Measurements from ENCODE around the gene NIBAN1. TPM values are rescaled to one million over a fixed set of nuclear protein-coding genes. Genes with fewer than 3 reads are reported as not detected.
A peak's percentile ranks its signal among the peaks of the same experiment; 100 is the strongest.

Gene NIBAN1
- total RNA-seq, 1 experiment from 2014 or later: 5.9 TPM

DNA sequence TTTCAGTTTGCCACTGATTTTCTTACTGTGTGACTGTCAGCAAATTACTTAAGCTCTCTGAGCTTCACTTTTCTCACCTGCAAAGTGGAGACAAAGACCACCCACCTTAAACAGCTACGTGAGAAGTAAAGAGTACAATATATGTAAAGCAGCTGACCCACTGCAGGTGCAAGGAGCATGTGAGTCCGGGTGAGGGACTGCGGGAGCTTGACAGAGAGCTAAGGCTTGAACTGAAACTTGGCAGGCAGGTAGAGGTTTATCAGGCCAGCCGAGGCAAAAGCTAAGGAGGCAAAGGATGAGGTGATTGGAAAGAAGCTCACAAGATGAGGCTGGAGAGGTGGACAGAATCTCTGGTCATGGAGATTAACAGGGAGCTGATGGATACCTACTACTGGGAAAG lies 36.6 kb downstream of the NIBAN1 start:
- Histone ChIP-seq H3K27ac (ENCODE audit: insufficient read length, low read depth, low read length) (no peak overlapping the region), H3K56ac (ENCODE audit: insufficient read length, low read depth, low read length) (no peak overlapping the region), H4K8ac (replicated peaks; ENCODE audit: insufficient read length, low read depth, low read length) (no peak overlapping the region), H3K4ac (ENCODE audit: low read depth, low read length) (no peak overlapping the region), H2BK5ac (ENCODE audit: insufficient read length, low read length) (no peak overlapping the region), H4K91ac (ENCODE audit: insufficient read length, low read depth, low read length) (no peak overlapping the region), H3K27me3 (ENCODE audit: insufficient read depth, low read length) (no peaks in the 10 kb centered on the region), H3K9me3 (ENCODE audit: control insufficient read depth, low read depth, low read length) (no peaks in the 10 kb centered on the region), H2BK20ac (ENCODE audit: low read depth, low read length, poor library complexity, severe bottlenecking) (no peak overlapping the region), H3K14ac (ENCODE audit: insufficient read depth, low read length) (no peak overlapping the region), H3K9ac (ENCODE audit: extremely low read depth, insufficient read length, low read length) (no peak overlapping the region), H3K23ac (ENCODE audit: insufficient read length, low read depth, low read length) (no peak overlapping the region), H3K79me1 (ENCODE audit: insufficient read depth, low read depth, low read length, poor library complexity, severe bottlenecking) (no peaks in the 10 kb centered on the region), H3K4me2 (ENCODE audit: insufficient read depth, insufficient read length, low read length) (no peak overlapping the region), H2BK120ac (ENCODE audit: low read depth, low read length, poor library complexity, severe bottlenecking) (no peak overlapping the region), H3K4me1 (ENCODE audit: insufficient read depth, low read length) (peaks cover 3% of the 10 kb centered on the region; the same call in 1 of the 2 replicates), H2AFZ (ENCODE audit: low read length) (no peak overlapping the region), H2BK12ac (ENCODE audit: insufficient read length, low read depth, low read length) (no peak overlapping the region), H4K20me1 (ENCODE audit: control insufficient read depth, insufficient read depth, insufficient read length) (no peaks in the 10 kb centered on the region), H3K18ac (ENCODE audit: insufficient read length, low read depth, low read length) (no peak overlapping the region), H3K23me2 (ENCODE audit: insufficient read length, low read depth, low read length, poor library complexity, severe bottlenecking) (no peaks in the 10 kb centered on the region), H3K79me2 (ENCODE audit: insufficient read depth, low read length) (no peaks in the 10 kb centered on the region), H4K5ac (ENCODE audit: insufficient read length, low read depth, low read length) (no peak overlapping the region), H2BK15ac (ENCODE audit: low read depth, low read length) (no peak overlapping the region), H2AK5ac (ENCODE audit: insufficient read length, low read length) (no peak overlapping the region), H3T11ph (ENCODE audit: low read length) (no peak overlapping the region)
- Mint-ChIP-seq H3K9me3 (no peaks in the 10 kb centered on the region; a peak in 1 of 5 replicates), H3K4me3 (no peak overlapping the region), H3K36me3 (ENCODE audit: insufficient read depth in 1 of 3, low read depth in 3 of 3) (peaks cover 0 to 2% (median 0%) of the 10 kb centered on the region in 3 experiments; a peak in 3 of 7 replicates), H3K27ac (peak overlapping the region in 2 of 3 experiments; percentile 6 to 61; a peak in 3 of 7 replicates), H3K27me3 (ENCODE audit: low read depth) (no peaks in the 10 kb centered on the region; the same call in 1 of the 2 replicates), H3K4me1 (peaks cover 17 to 19% of the 10 kb centered on the region in 2 experiments)
- WGBS (ENCODE audit: extremely low coverage, insufficient read length, low lambda C conversion rate): no CpG with 5 or more reads among the region's 4 CpGs
- no peak for DNase-seq
- TF ChIP-seq, protein P1, sequence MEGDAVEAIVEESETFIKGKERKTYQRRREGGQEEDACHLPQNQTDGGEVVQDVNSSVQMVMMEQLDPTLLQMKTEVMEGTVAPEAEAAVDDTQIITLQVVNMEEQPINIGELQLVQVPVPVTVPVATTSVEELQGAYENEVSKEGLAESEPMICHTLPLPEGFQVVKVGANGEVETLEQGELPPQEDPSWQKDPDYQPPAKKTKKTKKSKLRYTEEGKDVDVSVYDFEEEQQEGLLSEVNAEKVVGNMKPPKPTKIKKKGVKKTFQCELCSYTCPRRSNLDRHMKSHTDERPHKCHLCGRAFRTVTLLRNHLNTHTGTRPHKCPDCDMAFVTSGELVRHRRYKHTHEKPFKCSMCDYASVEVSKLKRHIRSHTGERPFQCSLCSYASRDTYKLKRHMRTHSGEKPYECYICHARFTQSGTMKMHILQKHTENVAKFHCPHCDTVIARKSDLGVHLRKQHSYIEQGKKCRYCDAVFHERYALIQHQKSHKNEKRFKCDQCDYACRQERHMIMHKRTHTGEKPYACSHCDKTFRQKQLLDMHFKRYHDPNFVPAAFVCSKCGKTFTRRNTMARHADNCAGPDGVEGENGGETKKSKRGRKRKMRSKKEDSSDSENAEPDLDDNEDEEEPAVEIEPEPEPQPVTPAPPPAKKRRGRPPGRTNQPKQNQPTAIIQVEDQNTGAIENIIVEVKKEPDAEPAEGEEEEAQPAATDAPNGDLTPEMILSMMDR (conservative IDR thresholded peaks at IDR 0.05): no peak

All from H9 (cell line).